ENCODE data around the gene XRCC5.

GRCh38 chr2:216081012-216081411 is 28.1 kb upstream of the XRCC5 start:
- TF ChIP-seq CTCF (conservative IDR thresholded peaks at IDR 0.05 in 1 of 2, IDR thresholded peaks at IDR 0.05 in 1 of 2; ENCODE audit: low read depth in 1 of 2, low read length in 2 of 2) (no peak), EZH2 (IDR thresholded peaks at IDR 0.05; ENCODE audit: low read length, missing control alignments) (no peak)
